ENCODE results near the gene POMGNT2.

GRCh38 chr3:43117257-43117656, 11.4 kb upstream of the POMGNT2 start:
- TF ChIP-seq CTCF (conservative IDR thresholded peaks at IDR 0.05 in 1 of 2, IDR thresholded peaks at IDR 0.05 in 1 of 2; ENCODE audit: low read depth in 1 of 2, low read length in 2 of 2) (no peak), EZH2 (IDR thresholded peaks at IDR 0.05; ENCODE audit: low read length, missing control alignments) (no peak)

All from fibroblast of lung (primary cell).